MM.1S (cell line): Measurements from ENCODE around the gene PIP4K2B.

ENCODE experiments used
- EZH2 ChIP-seq: fragments of 300-600 bp; sonication (generic); optimal IDR thresholded peaks from 2 replicates; pipeline ENCODE3; 2017; ENCODE audit warnings: low read depth, mild to moderate bottlenecking, antibody characterized with exemption, low read length, mixed read lengths
- EZH2phosphoT487 ChIP-seq: fragments of 300-600 bp; sonication (generic); IDR thresholded peaks from 2 replicates; pipeline ENCODE4 v1.6.1; 2018; ENCODE audit warnings: antibody characterized with exemption, low read length

GRCh38 chr17:38762231-38762630 is 37.1 kb downstream of the PIP4K2B start:
- TF ChIP-seq EZH2phosphoT487 = no peak
- no peak for TF ChIP-seq EZH2
